ENCODE results near the gene LLGL1. TPM values are rescaled to one million over a fixed set of nuclear protein-coding genes. Genes with fewer than 3 reads are reported as not detected.

LLGL1 gene
- total RNA-seq, 1 experiment from 2014 or later, result 44.3 TPM

DNA sequence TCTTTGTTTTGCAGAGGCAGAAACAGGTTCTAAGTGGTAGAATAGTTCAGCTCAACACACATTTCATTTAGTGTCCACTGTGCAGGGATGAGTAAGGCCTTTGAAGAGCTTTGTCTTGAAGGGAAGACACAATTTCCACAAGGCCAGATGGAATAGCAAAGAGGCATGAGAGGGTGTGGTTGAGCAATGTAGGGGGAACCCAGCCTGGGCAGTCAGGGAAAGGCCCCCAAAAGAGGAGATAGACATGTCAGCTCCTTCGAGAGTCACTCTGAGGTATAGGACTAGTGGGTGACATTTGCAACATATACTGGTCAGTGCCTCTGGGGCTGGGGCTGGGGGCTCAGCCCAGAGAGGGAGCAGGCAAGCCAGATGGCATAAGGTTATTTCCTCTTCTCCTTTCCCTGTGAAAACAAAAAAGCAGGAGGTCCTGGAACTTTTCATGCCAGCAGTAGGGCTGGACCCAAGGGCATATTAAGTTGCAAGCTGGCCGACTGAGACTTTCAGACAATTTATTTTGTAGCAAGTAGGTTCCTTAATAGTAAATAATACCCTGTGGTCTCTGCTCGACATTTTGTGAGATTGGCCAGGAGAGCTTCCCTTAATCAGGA lies 34.7 kb upstream of the LLGL1 start (continued):
- TF ChIP-seq CBX3 (IDR thresholded peaks at IDR 0.05; ENCODE audit: low read depth) (no peak), YY1 (IDR thresholded peaks at IDR 0.05; ENCODE audit: extremely low read depth, insufficient replicate concordance, low read depth, low read length) (no peak), EGR1 (IDR thresholded peaks at IDR 0.05; ENCODE audit: low read depth) (no peak), SP1 (IDR thresholded peaks at IDR 0.05; ENCODE audit: low read depth) (no peak), SIN3A (IDR thresholded peaks at IDR 0.05; ENCODE audit: low read depth) (no peak), EZH2phosphoT487 (IDR thresholded peaks at IDR 0.05; ENCODE audit: borderline replicate concordance) (no peak)

DNA sequence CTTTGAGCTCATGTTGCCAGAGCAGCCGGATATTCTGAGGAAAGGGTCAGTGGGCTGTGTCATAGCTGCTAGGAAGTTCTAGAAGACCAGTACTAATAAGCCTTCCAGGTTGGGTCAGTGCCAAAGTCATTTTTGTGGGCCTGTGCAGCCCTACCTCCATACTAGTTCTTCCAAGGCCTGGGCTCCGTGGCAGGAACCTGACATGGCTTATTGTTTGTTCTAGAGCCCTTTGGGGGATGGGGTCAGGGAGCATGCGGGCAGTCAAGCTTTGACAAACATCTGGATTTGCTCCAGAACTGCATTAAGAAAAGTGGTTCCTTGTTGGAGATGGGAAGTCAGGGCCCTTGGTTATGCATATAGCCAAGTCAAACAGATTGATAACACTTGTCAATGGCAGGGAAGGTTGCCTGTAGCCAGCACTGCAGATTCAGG lies 34.2 kb upstream of the LLGL1 start:
- intact Hi-C loops (cut with micrococcal nuclease), result no loop called here
- DNase-seq (ENCODE audit: low read depth, low spot score) (no peak), ATAC-seq (no peak)
- no peak for TF ChIP-seq EZH2 (IDR thresholded peaks at IDR 0.05)
- no peak for TF ChIP-seq POLR2AphosphoS5 (IDR thresholded peaks at IDR 0.05; ENCODE audit: low read depth, low read length)
- no peak for TF ChIP-seq FOSL1 (IDR thresholded peaks at IDR 0.05; ENCODE audit: low read depth)
- TF ChIP-seq ZFX (IDR thresholded peaks at IDR 0.05), result no peak
- no peak for TF ChIP-seq JUND (IDR thresholded peaks at IDR 0.05)
- TF ChIP-seq, protein P1, sequence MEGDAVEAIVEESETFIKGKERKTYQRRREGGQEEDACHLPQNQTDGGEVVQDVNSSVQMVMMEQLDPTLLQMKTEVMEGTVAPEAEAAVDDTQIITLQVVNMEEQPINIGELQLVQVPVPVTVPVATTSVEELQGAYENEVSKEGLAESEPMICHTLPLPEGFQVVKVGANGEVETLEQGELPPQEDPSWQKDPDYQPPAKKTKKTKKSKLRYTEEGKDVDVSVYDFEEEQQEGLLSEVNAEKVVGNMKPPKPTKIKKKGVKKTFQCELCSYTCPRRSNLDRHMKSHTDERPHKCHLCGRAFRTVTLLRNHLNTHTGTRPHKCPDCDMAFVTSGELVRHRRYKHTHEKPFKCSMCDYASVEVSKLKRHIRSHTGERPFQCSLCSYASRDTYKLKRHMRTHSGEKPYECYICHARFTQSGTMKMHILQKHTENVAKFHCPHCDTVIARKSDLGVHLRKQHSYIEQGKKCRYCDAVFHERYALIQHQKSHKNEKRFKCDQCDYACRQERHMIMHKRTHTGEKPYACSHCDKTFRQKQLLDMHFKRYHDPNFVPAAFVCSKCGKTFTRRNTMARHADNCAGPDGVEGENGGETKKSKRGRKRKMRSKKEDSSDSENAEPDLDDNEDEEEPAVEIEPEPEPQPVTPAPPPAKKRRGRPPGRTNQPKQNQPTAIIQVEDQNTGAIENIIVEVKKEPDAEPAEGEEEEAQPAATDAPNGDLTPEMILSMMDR (IDR thresholded peaks at IDR 0.05 in 2 of 3, conservative IDR thresholded peaks at IDR 0.05 in 1 of 3; ENCODE audit: borderline replicate concordance in 1 of 3, insufficient read depth in 1 of 3, low read depth in 2 of 3, low read length in 2 of 3), result no peak
- no peak for TF ChIP-seq ZNF274 (IDR thresholded peaks at IDR 0.05; ENCODE audit: low read depth, low read length)
- TF ChIP-seq SIN3A (IDR thresholded peaks at IDR 0.05; ENCODE audit: low read depth), result no peak
- no peak for TF ChIP-seq CEBPB (IDR thresholded peaks at IDR 0.05; ENCODE audit: low read depth)
- TF ChIP-seq RAD21 (IDR thresholded peaks at IDR 0.05; ENCODE audit: low read depth), result no peak
- TF ChIP-seq, protein P2, sequence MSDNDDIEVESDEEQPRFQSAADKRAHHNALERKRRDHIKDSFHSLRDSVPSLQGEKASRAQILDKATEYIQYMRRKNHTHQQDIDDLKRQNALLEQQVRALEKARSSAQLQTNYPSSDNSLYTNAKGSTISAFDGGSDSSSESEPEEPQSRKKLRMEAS (IDR thresholded peaks at IDR 0.05), result no peak
- TF ChIP-seq POLR2A (IDR thresholded peaks at IDR 0.05; ENCODE audit: borderline replicate concordance, extremely low read depth, insufficient read depth, insufficient read length), result no peak
- TF ChIP-seq, protein P3, sequence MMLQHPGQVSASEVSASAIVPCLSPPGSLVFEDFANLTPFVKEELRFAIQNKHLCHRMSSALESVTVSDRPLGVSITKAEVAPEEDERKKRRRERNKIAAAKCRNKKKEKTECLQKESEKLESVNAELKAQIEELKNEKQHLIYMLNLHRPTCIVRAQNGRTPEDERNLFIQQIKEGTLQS (IDR thresholded peaks at IDR 0.05), result no peak
- no peak for TF ChIP-seq EGR1 (IDR thresholded peaks at IDR 0.05; ENCODE audit: low read depth)
- no peak for TF ChIP-seq EZH2phosphoT487 (IDR thresholded peaks at IDR 0.05; ENCODE audit: borderline replicate concordance)
- no peak for TF ChIP-seq ELF1 (IDR thresholded peaks at IDR 0.05; ENCODE audit: borderline replicate concordance, low read depth)
- no peak for TF ChIP-seq CBX3 (IDR thresholded peaks at IDR 0.05; ENCODE audit: low read depth)
- TF ChIP-seq YY1 (IDR thresholded peaks at IDR 0.05; ENCODE audit: extremely low read depth, insufficient replicate concordance, low read depth, low read length), result no peak
- no peak for TF ChIP-seq SP1 (IDR thresholded peaks at IDR 0.05; ENCODE audit: low read depth)
- Histone ChIP-seq H2AFZ (ENCODE audit: low read depth, low read length, poor library complexity, severe bottlenecking) (no peak overlapping the region), H3K4me3 (replicated peaks in 1 of 2; ENCODE audit: low read depth in 1 of 2, low read length in 2 of 2) (no peak overlapping the region), H3K9ac (ENCODE audit: low read length) (no peak overlapping the region), H3K79me2 (ENCODE audit: insufficient read depth, low read length) (peaks cover 97% of the 10 kb centered on the region), H3K27me3 (ENCODE audit: insufficient read depth, low read length) (no peaks in the 10 kb centered on the region), H3K9me2 (ENCODE audit: insufficient read depth) (no peaks in the 10 kb centered on the region), H3K36me3 (ENCODE audit: control insufficient read depth in 1 of 2, insufficient read depth in 2 of 2, low read length in 2 of 2) (peaks cover 39 to 62% of the 10 kb centered on the region in 2 experiments), H3K27ac (ENCODE audit: low read depth, low read length) (no peak overlapping the region), H3K4me2 (ENCODE audit: low read length) (no peak overlapping the region), H4K20me1 (ENCODE audit: insufficient read depth) (peaks cover 8% of the 10 kb centered on the region; the same call in 1 of the 2 replicates), H3K4me1 (ENCODE audit: control insufficient read depth in 1 of 2, insufficient read depth in 2 of 2, low read length in 2 of 2) (0 out of 4 replicates have a peak, but pooled peaks cover 0 to 3% of the 10 kb centered on the region in 2 experiments), H3K9me3 (ENCODE audit: control insufficient read depth in 1 of 2, insufficient read depth in 1 of 2, low read depth in 1 of 2, low read length in 2 of 2) (no peaks in the 10 kb centered on the region)
- RAD21 ChIA-PET (ENCODE audit: low non-redundant PET in 1 of 2, low total read pairs in 2 of 2, uncharacterized antibody in 2 of 2, unreplicated experiment in 2 of 2), result no interaction called here
- CTCF ChIA-PET, result interaction anchor here (0.6 kb wide), 1 partner anchor 110 kb away, joined by 3 read pairs; no protein-coding TSS in a partner anchor
- BruUV-seq (replicated peaks), result no TSS peak
- POLR2A ChIA-PET, result no interaction called here
